GM18505 (cell line): Measurements from ENCODE around the gene DTX1.
A peak's percentile ranks its signal among the peaks of the same experiment; 100 is the strongest.

ENCODE experiments used
- ATAC-seq: cut with Tn5 transposase; IDR thresholded peaks from one replicate; pipeline ENCODE4 v1.9.1; 2021; ENCODE audit not compliant: unreplicated experiment
- POLR2A ChIP-seq: IDR thresholded peaks from 4 replicates; pipeline ENCODE4 v1.6.1; 2011; ENCODE audit warnings: borderline replicate concordance; ENCODE audit not compliant: insufficient read depth, insufficient read length; ENCODE audit errors: extremely low read depth

The DTX1 gene

GRCh38 chr12:113070117-113070906, 13.8 kb downstream of the DTX1 start:
- TF ChIP-seq POLR2A: no peak

GRCh38 chr12:113071135-113072112, 14.9 kb downstream of the DTX1 start:
- ATAC-seq: no peak
- no peak for TF ChIP-seq POLR2A

More at GRCh38 chr12:113070117-113070906, 13.8 kb downstream of the DTX1 start:
- no peak for ATAC-seq

GRCh38 chr12:113072136-113072535, 15.6 kb downstream of the DTX1 start:
- ATAC-seq: no peak
- TF ChIP-seq POLR2A: no peak

DNA sequence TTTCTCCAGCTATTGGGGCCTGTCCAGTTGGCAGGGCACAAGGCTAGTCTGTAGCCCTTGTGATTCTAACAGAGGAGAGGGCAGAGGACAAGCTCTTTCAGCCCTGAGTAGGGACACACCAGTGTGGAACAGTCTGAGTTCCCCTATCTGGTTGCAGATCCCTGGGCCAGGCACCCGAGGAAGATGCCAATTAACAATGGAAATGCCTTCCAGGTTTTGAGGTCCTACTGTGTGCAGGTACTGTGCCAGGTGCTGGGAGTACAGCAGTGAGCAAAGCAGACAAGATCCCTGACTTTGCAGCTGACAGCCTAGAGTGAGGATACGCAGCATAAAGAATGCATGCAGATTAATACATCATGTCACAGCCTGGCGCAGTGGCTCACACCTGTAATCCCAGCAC, 17.1 kb downstream of the DTX1 start:
- no peak for ATAC-seq

DNA sequence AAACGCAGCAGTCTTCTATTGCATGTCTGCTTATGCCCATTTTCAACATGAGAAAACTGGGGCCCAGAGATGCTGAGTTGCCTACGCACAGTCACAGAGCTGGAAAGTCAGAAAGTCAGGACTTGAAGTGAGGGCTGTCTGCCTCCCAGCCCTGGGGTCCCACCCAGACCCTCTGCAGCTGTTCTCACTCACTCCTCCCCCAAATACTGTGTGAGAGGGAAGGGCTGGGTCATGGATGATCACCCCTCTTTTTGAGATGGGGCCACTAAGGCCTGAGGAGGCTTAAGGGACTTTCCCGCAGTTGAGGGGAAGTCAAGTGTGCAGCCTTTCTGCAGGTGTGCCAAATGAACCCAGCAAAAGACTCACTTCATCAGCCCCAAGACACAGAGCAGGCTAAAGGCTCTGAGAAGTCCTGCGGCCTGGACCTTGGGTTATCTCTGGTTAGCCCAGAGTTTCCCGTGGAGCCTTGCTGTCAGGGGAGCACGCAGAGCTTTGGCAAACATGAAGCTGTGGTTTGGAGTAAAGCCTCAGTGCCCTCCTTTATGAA, 18.7 kb downstream of the DTX1 start:
- peak; percentile 88 for ATAC-seq
- no peak for TF ChIP-seq POLR2A

More for the DNA sequence above, 17.1 kb downstream of the DTX1 start:
- TF ChIP-seq POLR2A: no peak

- ATAC-seq: no peak
- TF ChIP-seq POLR2A: no peak
These were observed 20.7 kb downstream of the DTX1 start for GRCh38 chr12:113077057-113077858.

DNA sequence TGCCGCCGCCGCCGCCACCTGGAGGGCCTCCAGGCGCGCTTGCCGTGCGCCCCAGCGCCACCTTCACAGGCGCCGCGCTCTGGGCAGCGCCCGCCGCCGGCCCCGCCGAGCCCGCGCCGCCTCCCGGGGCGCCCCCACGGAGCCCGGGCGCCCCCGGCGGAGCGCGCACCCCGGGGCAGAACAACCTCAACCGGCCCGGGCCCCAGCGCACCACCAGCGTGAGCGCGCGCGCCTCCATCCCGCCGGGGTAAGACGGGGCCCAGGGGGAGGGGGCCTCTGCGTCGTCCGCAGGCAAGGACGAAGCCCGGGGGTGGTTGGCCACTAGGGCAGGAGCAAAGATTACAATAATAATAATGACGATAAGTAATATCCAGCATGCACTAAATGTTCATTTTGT, 21.3 kb downstream of the DTX1 start:
- ATAC-seq: no peak
- TF ChIP-seq POLR2A: no peak

DNA sequence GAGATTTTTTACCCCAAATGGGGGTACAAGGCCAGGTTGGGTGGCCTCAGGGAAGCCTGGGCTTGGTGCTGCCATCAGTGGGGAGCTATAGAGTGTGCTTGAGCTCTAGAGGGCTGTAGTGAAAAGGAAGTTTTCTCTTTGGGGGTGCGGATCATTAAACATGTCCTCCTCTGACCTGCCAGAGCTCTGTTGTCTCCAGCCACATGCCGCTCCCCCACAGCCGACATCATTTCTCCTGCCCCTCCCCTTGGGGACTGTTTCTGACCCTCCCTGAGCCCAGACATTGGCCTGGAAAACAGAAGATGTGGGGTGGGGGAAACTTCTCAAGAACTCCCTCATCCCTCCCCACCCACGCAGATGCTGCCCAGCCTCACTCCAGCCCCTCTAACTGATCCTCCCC, 25.3 kb downstream of the DTX1 start:
- TF ChIP-seq POLR2A: no peak
- no peak for ATAC-seq

DNA sequence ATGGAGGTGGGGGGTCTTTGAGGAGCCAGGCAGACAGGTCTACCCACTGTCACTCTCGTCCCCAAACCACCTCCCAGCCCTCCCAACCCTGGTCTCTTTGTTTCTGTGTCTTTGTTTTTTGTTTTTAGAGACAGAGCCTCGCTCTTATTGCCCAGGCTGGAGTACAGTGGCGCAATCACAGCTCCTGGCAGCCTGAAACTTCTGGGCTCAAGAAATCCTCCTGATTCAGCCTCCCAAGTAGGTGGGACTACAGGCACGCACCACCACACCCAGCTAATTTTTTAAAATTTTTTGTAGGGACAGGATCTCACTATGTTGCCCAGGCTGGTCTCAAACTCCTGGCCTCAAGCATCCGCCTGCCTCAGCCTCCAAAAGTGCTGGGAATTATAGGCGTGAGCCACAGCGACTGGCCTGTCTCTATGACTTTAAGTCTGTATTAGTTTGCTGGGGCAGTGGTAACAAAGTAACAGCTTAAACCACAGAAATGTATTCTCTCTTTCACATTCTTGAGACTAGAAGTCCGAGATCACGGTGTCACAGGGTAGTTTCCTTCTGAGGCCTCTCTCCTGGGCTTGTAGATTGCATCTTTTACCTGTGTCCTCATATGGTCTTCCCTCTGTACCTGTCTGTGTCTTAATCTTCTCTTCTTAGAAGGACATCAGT, 26.1 kb downstream of the DTX1 start:
- no peak for ATAC-seq
- TF ChIP-seq POLR2A: no peak

DNA sequence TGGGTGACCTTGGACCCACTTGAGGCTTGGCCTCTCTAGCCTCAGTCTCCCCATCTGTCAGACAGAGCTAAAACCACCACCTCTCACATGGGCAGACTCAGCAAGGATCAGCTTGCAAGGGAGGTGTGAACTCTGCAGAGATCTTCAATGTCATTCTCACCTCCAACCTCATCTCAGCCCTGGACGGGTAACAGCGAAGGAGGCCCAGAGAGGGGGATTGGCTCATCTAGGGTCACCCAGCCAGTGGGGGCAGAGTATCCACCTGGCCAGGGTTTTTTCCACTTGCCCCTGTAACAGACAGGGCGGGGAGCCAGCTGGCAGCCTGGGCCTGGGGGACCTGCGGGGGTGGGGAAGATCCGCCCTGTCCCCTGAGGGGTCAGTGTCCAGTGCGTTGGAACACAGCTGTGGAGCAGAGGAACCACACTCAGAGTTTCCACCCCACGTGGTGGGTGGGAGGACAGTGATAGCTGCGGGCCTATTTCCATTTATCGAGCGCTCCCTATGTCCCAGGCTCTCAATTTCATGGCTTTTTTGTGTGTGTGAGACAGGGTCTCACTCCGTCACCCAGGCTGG, 27.4 kb downstream of the DTX1 start:
- TF ChIP-seq POLR2A: no peak
- ATAC-seq: no peak

- ATAC-seq: no peak
- TF ChIP-seq POLR2A: no peak
These were observed 30.0 kb downstream of the DTX1 start for GRCh38 chr12:113086249-113087164.
